Cortex of kidney (tissue), 1 donor: ENCODE data around the gene CPNE7.
"Not testable (repeated sequence)": the region's sequence is repeated elsewhere in the genome, so short reads cannot be mapped to it uniquely, and the experiment has no call there.

Experiments
- DNase-seq: peaks from one replicate; lab custom pipeline; 2025; lab: John Stamatoyannopoulos, UW

Gene CPNE7

GRCh38 chr16:89583895-89584644, 8.5 kb downstream of the CPNE7 start:
- no peak for DNase-seq

DNA sequence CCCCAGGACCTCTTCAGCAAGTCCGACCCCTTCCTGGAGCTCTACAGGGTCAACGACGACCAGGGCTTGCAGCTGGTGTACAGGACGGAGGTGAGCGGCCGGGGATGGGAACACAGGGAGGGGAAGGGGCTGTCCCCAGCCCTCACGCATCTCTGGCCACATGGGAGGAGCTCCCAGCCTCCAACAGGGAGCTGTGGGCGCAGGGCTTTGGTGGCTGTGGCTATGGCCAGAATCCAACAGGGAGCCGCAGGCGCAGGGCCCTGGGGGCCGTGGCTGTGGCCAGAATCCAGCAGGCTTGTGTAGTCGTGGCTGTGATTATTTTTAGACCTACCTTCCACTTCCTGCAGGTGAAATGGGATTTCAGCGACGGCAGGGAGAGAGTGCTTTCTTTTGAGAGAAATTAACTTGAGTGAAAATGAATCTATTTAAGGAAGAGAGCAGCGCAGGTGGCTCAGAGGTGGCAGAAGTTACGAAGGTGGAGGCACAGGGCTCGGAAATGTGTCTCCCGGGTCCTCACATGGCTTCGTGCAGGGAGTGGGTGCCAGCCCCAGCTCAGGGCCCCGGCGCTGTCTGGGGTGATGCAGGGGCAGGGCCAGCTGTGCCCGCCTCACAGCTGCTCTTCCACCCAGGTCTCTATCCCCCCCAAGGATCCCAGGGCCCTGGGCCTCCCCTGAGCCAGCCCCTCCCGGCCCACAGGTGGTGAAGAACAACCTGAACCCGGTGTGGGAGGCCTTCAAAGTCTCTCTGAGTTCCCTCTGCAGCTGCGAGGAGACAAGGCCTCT, 9.4 kb downstream of the CPNE7 start:
- DNase-seq = no peak

GRCh38 chr16:89586218-89586617, 10.7 kb downstream of the CPNE7 start:
- DNase-seq = no peak

DNA sequence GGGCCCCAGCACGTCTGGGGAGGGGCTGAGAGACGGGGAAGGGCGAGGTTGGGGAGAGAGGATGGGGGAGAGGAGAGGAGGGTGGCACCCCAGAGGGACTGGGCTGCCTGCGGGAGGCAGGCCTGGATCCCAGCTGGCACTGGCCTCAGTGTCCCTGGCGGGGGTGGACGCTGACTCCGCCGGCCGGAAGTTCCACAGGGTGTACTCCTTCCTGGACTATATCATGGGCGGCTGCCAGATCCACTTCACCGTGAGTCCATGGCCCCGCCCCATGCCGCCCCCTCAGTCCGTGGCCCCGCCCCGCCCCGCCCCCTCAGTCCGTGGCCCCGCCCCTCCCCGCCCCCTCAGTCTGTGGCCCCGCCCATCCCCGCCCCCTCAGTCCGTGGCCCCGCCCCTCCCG, 11.3 kb downstream of the CPNE7 start:
- no peak for DNase-seq

DNA sequence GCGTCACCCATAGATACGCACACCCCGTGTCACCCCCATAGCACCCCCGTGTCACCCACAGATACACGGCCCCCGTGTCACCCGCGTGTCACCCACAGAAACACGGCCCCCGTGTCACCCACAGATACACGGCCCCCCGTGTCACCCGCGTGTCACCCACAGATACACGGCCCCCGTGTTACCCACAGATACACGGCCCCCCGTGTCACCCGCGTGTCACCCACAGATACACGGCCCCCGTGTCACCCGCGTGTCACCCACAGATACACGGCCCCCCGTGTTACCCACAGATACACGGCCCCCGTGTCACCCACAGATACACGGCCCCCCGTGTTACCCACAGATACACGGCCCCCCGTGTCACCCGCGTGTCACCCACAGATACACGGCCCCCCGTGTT, 12.1 kb downstream of the CPNE7 start:
- DNase-seq = not testable (repeated sequence)

DNA sequence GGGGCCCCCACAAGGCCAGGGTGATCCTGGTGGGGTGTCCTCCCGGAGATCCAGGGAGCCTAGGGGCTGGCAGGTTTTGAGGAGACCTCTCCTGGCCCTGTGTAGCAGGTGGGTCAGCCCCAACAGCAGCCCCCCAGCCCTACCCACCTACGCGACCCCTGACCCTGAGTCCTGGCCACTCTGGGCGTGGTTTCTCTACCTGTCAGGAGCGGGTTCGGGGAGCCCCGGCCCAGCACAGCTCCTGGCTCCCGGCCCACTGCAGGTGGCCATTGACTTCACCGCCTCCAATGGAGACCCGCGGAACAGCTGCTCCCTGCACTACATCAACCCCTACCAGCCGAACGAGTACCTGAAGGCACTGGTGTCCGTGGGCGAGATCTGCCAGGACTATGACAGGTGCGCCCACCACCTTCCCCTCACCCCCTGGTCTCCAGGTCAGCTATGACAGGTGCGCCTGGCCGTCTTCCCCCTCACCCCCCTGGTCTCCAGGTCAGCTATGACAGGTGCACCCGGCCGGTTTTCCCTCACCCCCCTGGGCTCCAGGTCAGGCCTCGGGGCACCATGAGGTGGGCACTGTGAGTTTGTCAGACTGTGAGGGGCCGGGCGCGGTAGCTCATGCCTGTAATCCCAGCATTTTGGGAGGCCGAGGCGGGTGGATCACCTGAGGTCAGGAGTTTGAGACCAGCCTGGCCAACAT, 13.0 kb downstream of the CPNE7 start:
- DNase-seq = no peak

DNA sequence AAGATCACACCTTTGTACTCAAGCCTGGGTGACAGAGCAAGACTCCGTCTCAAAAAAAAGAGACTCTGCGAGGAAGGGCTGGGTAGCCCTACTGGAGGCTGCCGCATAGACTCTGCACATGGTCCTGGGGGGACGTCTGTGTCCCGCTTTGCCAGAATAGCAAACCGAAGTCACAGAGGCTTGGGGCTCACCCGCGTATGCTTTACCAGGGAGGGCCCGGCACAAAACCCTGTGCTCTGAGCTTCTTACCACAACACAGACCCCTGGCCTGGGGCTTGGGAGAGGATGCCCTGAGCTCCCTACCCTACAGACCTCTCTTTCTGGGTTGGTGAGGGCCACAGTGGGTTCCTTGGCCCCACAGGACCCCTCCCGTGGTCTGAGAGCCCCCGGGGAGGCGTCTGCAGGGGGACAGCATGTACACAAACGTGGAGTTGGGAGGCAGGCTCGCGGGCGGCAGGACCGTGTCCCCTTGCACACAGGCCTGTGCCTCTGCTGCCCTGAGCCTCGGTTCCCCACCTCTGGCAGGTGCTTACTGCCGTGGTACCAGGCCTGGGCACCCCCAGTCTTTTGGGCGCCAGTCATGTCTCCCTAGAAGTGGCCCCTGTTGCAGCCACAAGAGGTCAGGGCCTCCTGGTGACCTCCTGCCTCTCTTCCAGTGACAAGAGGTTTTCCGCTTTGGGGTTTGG, 13.8 kb downstream of the CPNE7 start:
- DNase-seq = no peak

GRCh38 chr16:89593841-89594240, 18.3 kb downstream of the CPNE7 start:
- no peak for DNase-seq

- DNase-seq = no peak
These were observed 19.9 kb downstream of the CPNE7 start for GRCh38 chr16:89595330-89596060.

DNA sequence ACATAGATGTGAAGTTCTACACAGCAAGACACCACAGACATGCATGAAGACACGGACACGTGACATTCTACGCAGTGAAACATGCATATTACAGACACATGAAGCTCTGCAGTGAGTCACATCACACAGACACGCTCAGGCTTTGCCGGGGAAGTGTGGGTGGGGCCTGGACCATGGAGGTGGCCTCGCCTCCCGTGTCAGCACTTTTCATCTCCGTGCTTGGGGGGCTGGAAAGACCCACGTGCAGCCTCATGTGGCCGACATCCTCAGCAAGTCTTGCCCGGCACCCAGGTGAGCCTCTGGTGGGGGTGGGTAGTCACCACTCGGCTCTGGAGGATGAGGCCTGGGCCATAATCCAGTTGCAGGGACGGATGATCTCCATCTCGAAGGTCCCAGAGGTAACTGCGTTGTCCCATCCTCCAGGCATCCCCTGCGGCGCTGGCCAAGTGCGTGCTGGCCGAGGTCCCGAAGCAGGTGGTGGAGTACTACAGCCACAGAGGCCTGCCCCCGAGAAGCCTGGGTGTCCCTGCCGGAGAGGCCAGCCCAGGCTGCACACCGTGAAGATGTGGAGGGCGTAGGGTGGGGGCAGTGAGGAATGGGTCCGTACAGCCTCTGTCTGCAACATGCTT, 20.6 kb downstream of the CPNE7 start:
- DNase-seq = no peak

DNA sequence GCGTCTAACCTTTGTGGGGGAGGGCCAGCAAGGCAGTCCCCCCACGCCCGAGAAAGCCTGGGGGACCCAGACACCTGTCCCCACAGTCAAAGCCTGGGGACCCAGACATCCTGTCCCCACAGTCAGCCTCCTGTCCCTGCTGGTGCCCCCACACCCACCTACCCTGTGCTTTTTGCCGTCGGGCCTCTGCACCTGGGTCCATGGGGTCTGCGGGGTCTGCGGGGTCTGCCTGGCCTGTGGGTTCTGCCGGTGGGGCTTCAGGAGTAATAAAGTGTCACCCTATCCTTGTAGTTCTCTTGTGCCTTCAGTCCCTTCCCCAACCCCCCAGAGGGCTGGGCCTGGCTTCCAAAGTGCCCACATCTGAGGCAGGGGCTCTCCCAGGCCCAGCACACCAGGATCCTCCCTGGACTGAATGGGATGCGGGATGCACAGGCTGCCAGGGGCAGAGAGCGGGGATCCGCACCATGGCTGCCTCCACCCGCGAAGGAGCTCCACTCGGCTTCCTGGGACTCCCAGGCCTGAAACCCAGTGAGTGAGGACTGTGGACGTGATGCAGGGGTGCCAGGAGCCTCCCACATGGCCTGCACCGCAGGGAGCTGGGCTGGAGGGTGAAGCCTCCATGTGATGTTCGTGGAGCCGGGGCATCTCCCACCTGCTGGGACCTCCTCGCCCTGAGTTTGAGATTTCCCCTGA, 21.5 kb downstream of the CPNE7 start:
- no peak for DNase-seq

DNA sequence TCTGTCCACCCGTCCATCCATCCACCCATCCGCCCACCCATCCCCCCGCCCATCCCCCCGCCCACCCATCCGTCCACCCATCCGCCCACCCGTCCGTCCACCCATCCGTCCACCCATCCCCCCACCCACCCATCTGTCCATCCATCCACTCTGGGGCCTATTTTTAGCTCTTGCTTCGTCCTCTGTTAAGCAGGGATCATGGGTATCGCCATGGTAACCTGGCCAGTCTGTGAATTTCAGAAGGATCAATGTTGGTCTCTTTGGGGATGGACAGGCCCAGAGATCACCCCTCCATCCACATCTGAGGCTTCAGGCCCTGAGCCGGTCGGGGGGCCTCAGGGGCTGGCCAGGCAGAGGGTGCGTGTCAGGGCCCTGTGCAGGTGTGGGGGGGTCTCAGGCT, 22.6 kb downstream of the CPNE7 start:
- no peak for DNase-seq

DNA sequence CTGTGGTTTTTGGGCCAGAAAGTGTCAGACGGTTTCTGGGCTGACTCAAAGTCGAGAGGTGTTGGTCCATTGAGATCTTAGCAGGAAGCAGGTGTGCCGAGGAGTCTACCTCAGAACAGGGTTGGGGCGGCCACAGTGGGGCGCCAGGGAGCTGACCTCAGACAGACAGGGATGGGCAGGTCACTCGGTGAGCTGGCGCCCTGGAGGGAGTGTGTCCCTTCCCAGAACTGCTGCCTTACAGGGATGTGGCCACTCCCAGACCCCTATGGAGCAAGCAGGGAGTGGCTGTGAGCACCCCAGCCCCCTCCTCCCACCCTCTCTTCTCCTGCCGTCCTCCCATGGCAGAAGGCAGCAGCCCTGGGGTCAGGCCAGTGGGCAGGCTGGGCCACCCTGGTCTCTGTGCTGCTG, 23.9 kb downstream of the CPNE7 start:
- no peak for DNase-seq

DNA sequence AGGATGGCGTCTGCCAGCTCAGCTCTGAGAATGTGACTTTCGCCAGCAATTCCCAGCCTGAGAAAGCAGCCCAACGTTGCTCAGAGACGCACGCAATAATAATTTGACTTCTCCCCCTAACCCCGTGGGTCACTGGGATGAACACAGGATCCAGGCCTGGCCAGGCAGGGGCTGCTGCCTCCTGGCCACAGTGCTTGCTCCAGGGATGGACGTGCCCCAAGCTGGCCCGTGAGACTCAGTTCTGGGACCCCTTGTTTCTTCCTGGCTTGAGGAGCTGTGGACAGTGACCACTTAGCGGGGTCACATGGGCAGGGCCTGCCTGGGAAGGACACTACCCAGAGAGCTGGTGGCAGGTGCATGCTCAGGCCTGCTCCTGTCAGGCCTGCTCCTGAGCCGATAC, 24.3 kb downstream of the CPNE7 start:
- DNase-seq = no peak

- no peak for DNase-seq
These were observed 24.9 kb downstream of the CPNE7 start for GRCh38 chr16:89600427-89600826.

DNA sequence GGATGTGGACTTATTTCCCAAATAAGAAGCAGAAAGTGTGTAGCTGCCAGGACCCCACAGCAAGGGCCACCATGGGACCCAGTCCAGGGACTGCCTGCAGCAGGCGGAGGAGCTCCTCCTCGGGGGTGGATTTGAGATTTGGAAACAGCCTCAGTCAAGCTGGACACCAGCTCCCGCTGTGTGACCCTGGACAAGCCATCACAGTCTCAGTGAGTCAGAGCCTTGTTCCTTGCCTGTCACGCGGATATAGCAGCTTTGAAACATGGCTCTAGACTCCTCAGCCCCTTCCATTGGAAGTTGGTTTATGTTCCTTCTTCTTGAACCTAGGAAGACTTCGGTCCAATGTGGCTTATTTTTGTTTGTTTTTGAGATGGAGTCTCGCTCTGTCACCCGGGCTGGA, 25.4 kb downstream of the CPNE7 start:
- DNase-seq = no peak

DNA sequence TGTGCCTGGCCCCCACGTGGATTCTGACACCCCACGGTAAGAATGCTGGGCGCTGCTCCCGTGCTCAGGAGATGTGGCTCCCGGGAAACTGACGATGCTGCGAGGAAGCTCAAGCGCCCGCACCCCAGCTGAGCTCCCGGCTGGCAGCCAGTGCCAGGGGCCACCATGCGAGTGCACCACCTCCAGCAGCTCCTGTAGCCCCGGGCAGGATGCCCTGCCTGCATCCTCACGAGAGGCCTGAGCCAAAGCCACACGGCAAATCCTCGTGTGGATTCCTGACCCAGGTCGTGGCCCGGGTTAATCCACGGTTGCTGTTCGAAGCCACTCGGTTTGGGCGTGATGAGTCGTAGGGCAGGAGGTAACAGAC, 26.3 kb downstream of the CPNE7 start:
- DNase-seq = no peak

GRCh38 chr16:89602273-89602951, 26.9 kb downstream of the CPNE7 start:
- no peak for DNase-seq

- no peak for DNase-seq
These were observed 27.5 kb downstream of the CPNE7 start for GRCh38 chr16:89602952-89603590.

- no peak for DNase-seq
These were observed 29.2 kb downstream of the CPNE7 start for GRCh38 chr16:89604764-89605163.
